GM18868 (cell line): ENCODE measurements around the gene MALAT1.

Source experiments
- ATAC-seq: cut with Tn5 transposase; IDR thresholded peaks from one replicate; pipeline ENCODE4 v1.9.1; 2021; ENCODE audit warnings: mild to moderate bottlenecking, moderate library complexity; ENCODE audit not compliant: unreplicated experiment

MALAT1 gene

GRCh38 chr11:65478388-65479183 is 20.3 kb upstream of the MALAT1 start:
- ATAC-seq = no peak

- no peak for ATAC-seq
Observed at GRCh38 chr11:65479184-65480145, 19.4 kb upstream of the MALAT1 start.

GRCh38 chr11:65482306-65482850 is 16.5 kb upstream of the MALAT1 start:
- ATAC-seq = no peak

GRCh38 chr11:65485920-65486219 is 13.0 kb upstream of the MALAT1 start:
- ATAC-seq = no peak

- ATAC-seq = no peak
Observed at GRCh38 chr11:65486570-65487466, 12.0 kb upstream of the MALAT1 start.

GRCh38 chr11:65487467-65488272 is 11.2 kb upstream of the MALAT1 start:
- no peak for ATAC-seq

- no peak for ATAC-seq
Observed at GRCh38 chr11:65488273-65489034, 10.4 kb upstream of the MALAT1 start.

GRCh38 chr11:65489035-65489705 is 9.7 kb upstream of the MALAT1 start:
- ATAC-seq = no peak

- ATAC-seq = no peak
Observed at GRCh38 chr11:65489706-65490320, 9.0 kb upstream of the MALAT1 start.

GRCh38 chr11:65491163-65491465 is 7.7 kb upstream of the MALAT1 start:
- no peak for ATAC-seq

- ATAC-seq = no peak
Observed at GRCh38 chr11:65491614-65492386, 7.0 kb upstream of the MALAT1 start.

- no peak for ATAC-seq
Observed at GRCh38 chr11:65492387-65492636, 6.5 kb upstream of the MALAT1 start.

- ATAC-seq = no peak
Observed at GRCh38 chr11:65492637-65493366, 6.0 kb upstream of the MALAT1 start.

- no peak for ATAC-seq
Observed at GRCh38 chr11:65493367-65494176, 5.3 kb upstream of the MALAT1 start.

GRCh38 chr11:65496304-65497140 is 2.3 kb upstream of the MALAT1 start:
- no peak for ATAC-seq
